HG03095 (cell line): ENCODE results near the gene SRGAP2.
"Not testable (repeated sequence)": the region's sequence is repeated elsewhere in the genome, so short reads cannot be mapped to it uniquely, and the experiment has no call there.

Experiments used
- ATAC-seq: cut with Tn5 transposase; IDR thresholded peaks from one replicate; pipeline ENCODE4 v1.9.1; 2021; ENCODE audit warnings: moderate library complexity; ENCODE audit not compliant: unreplicated experiment

Gene SRGAP2

GRCh38 chr1:206204871-206205270 is 1.5 kb downstream of the SRGAP2 start:
- not testable (repeated sequence) for ATAC-seq

- ATAC-seq, result not testable (repeated sequence)
These were observed 2.2 kb downstream of the SRGAP2 start for GRCh38 chr1:206205569-206205968.

GRCh38 chr1:206210802-206211201 is 7.5 kb downstream of the SRGAP2 start:
- not testable (repeated sequence) for ATAC-seq

GRCh38 chr1:206215600-206216392 is 12.5 kb downstream of the SRGAP2 start:
- ATAC-seq, result not testable (repeated sequence)

DNA sequence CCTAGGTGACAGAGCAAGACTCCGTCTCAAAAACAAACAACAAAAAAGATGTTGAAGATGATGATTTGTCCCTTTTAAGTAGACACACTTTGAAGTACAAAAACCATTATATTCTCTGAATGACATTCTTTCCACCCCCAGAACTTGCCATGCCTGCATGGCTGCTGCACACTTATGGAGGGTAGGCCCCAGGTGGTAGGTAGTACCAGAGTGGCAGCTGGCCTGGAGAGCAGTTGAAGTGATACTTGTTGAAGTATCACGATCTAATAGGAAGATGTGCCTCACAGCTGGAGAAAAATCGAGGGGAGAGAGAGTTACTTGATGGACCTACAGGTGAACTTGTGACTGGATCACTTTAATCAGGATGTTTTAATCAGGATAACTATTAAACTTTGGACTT is 14.9 kb downstream of the SRGAP2 start:
- not testable (repeated sequence) for ATAC-seq

- ATAC-seq, result not testable (repeated sequence)
These were observed 15.4 kb downstream of the SRGAP2 start for GRCh38 chr1:206218765-206219164.

DNA sequence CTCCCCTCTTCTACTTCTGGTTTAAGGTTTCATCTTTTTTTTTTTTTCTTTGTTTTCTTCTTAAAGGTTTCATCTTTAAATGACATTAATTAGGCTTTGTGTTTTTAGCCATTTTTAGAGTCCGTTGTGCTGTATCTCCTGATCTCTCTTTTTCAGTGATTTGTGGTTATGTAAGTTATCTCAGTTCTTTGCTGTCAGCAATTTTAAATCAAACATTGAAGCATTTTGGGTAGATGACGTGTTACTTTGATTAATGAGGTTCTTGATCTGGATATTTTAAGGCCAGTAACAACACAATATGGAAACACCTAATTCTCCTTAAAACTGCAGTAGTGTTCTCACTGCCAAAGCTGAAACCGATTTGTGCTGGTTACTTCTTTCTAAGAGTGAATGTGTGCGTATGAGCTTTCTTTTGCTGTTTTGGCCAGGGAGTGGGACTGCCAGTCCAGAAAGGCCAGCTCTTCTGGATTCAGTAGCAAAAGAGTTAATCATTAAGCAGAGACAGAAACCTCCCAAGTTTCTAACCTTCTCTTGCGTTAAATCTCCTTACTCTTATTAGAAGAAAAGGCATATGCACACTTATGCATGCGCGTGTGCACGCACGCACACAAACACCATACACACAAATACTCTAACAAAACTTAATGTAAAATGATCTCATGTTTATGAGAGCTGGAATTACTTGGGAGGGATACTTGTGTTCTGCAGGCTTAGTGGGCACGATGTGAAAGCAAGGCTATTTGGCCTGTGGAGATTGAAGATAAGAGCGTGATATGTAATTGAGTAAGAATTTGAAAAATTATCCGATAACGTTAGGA is 16.4 kb downstream of the SRGAP2 start:
- not testable (repeated sequence) for ATAC-seq

GRCh38 chr1:206220332-206221000 is 17.1 kb downstream of the SRGAP2 start:
- not testable (repeated sequence) for ATAC-seq

DNA sequence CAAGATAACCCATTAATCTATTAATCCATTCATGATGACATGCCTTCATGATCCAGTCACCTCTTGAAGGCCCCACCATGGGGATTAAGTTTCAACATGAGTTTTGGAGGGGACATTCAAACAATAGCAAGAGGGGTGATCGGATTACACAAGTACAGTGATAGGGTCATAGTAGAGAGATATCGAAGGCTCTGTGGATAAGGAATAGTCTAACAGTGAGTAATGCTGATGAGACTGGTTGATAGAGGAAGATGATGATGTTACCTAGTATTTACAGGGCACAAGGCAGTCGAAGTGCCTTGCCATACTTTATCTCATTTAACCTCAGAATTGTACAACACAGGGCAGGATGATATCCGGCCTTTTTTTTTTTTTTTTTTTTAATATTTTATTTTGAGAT is 18.2 kb downstream of the SRGAP2 start:
- ATAC-seq, result not testable (repeated sequence)

- not testable (repeated sequence) for ATAC-seq
These were observed 20.9 kb downstream of the SRGAP2 start for GRCh38 chr1:206224190-206224776.

DNA sequence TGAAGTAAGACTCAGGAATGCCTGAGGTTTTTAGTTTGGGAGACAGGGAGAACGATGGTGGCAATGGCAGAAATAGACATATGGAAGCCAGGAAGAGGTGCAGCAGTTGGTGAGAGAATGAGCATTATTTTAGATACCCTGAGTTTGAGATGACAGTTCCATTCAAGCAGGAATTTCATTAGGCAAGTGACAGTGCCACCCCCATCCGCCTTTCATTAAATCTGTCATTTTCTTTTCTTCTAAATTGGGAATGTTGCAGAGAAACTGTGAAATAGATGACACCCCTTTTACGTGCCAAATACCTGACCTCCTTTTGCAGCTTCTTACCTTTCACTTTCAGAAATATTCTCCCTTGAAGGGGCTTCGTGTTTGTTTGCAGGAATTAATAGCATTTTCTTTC is 22.0 kb downstream of the SRGAP2 start:
- ATAC-seq, result not testable (repeated sequence)

DNA sequence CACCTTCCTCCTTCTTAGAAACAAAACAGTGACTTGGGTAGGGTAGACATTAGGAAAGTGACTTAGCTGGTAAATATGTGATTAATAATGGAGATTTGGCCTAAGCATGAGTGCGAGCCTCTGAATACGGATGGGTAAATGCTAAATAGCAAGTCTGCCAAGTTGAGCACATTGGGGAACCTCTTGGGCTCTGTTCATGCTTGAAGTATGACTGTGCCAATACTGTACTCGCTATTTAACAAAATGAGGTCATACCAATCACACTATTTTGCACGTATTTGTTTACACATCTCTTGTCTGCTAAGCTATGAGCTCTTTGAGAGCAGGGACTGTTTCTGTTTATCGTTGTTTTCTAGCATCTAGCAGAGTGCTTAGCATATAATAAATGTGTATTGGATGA is 23.5 kb downstream of the SRGAP2 start:
- ATAC-seq, result not testable (repeated sequence)

GRCh38 chr1:206229286-206229685 is 25.9 kb downstream of the SRGAP2 start:
- not testable (repeated sequence) for ATAC-seq

GRCh38 chr1:206231989-206232388 is 28.6 kb downstream of the SRGAP2 start:
- ATAC-seq, result not testable (repeated sequence)

- not testable (repeated sequence) for ATAC-seq
These were observed 29.8 kb downstream of the SRGAP2 start for GRCh38 chr1:206232970-206233645.

GRCh38 chr1:206234189-206234916 is 31.0 kb downstream of the SRGAP2 start:
- ATAC-seq, result not testable (repeated sequence)

- ATAC-seq, result not testable (repeated sequence)
These were observed 31.8 kb downstream of the SRGAP2 start for GRCh38 chr1:206235190-206235589.

DNA sequence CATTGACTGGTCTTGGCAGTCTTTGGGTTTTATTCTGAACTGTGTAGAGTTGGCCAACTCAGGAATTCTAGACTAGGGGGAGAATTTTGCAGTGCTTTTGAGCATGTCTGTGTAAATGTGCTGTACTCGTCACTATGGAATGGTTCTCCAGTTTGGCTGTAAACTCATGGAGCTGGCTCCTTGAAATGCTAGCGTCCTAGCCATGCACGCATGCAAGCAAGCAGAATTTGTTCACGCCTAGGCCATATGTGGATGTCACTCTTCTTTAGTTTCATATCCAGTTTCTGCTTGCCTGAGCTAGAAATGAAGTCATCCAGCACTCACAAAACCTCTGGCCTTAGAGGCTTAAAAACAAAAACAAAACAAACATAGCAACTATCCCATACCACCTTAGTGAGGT is 36.9 kb downstream of the SRGAP2 start:
- peak; percentile 37 for ATAC-seq

GRCh38 chr1:206243335-206243734 is 40.0 kb downstream of the SRGAP2 start:
- ATAC-seq, result peak; percentile 99

- ATAC-seq, result not testable (repeated sequence)
These were observed 42.1 kb downstream of the SRGAP2 start for GRCh38 chr1:206245479-206245878.
